ENCODE results near the gene ZNF784.

Gene ZNF784

GRCh38 chr19:55644191-55644833 lies 19.9 kb upstream of the ZNF784 start:
- no peak for DNase-seq (ENCODE audit: low read depth, low spot score)

GRCh38 chr19:55643887-55644176 lies 19.5 kb upstream of the ZNF784 start:
- no peak for DNase-seq (ENCODE audit: low read depth, low spot score)

GRCh38 chr19:55643003-55643886 lies 18.9 kb upstream of the ZNF784 start, which contains the start of gene ZNF581:
Gene ZNF581, plus strand, starts transcription at chr19:55643649. Its CDS starts 923 bp downstream, at chr19:55644572.
- DNase-seq (ENCODE audit: low read depth, low spot score): peak; percentile 68

- no peak for DNase-seq (ENCODE audit: low read depth, low spot score)
Measured at GRCh38 chr19:55642153-55643002, 18.0 kb upstream of the ZNF784 start.

GRCh38 chr19:55641426-55642152 lies 17.2 kb upstream of the ZNF784 start:
- no peak for DNase-seq (ENCODE audit: low read depth, low spot score)

- no peak for DNase-seq (ENCODE audit: low read depth, low spot score)
Measured at GRCh38 chr19:55640577-55641425, 16.4 kb upstream of the ZNF784 start, which contains the start of gene ZNF580. Gene ZNF580, plus strand, starts transcription at chr19:55641002. Its CDS starts 1,507 bp downstream, at chr19:55642509.

- no peak for DNase-seq (ENCODE audit: low read depth, low spot score)
Measured at GRCh38 chr19:55640043-55640576, 15.7 kb upstream of the ZNF784 start.

- DNase-seq (ENCODE audit: low read depth, low spot score): no peak
Measured at GRCh38 chr19:55638864-55639359, 14.5 kb upstream of the ZNF784 start.

- DNase-seq (ENCODE audit: low read depth, low spot score): no peak
Measured at GRCh38 chr19:55637534-55637933, 13.2 kb upstream of the ZNF784 start.

GRCh38 chr19:55636723-55637122 lies 12.4 kb upstream of the ZNF784 start:
- no peak for DNase-seq (ENCODE audit: low read depth, low spot score)

- no peak for DNase-seq (ENCODE audit: low read depth, low spot score)
Measured at GRCh38 chr19:55635856-55636440, 11.6 kb upstream of the ZNF784 start.

GRCh38 chr19:55635334-55635717 lies 11.0 kb upstream of the ZNF784 start:
- DNase-seq (ENCODE audit: low read depth, low spot score): no peak

- no peak for DNase-seq (ENCODE audit: low read depth, low spot score)
Measured at GRCh38 chr19:55633861-55634260, 9.5 kb upstream of the ZNF784 start.

- peak; percentile 82 for DNase-seq (ENCODE audit: low read depth, low spot score)
Measured at GRCh38 chr19:55632463-55632834, 8.1 kb upstream of the ZNF784 start.

- no peak for DNase-seq (ENCODE audit: low read depth, low spot score)
Measured at GRCh38 chr19:55626350-55626749, 2.0 kb upstream of the ZNF784 start.

GRCh38 chr19:55625004-55625326 lies 599 bp upstream of the ZNF784 start:
- DNase-seq (ENCODE audit: low read depth, low spot score): no peak

GRCh38 chr19:55623561-55623960 lies 805 bp downstream of the ZNF784 start:
- no peak for DNase-seq (ENCODE audit: low read depth, low spot score)

- DNase-seq (ENCODE audit: low read depth, low spot score): no peak
Measured at GRCh38 chr19:55623130-55623529, 1.2 kb downstream of the ZNF784 start.

- DNase-seq (ENCODE audit: low read depth, low spot score): no peak
Measured at GRCh38 chr19:55622242-55622969, 2.0 kb downstream of the ZNF784 start.
